DMS153 treated with DMSO at 0.1 percent for 48 hours (cell line): ENCODE results near the gene MTAP.

Source experiments
- DNase-seq: peaks from one replicate; lab custom pipeline; 2025; ENCODE audit not compliant: unreplicated experiment; lab: John Stamatoyannopoulos, UW

The MTAP gene

GRCh38 chr9:21804331-21804730 is 1.9 kb downstream of the MTAP start:
- DNase-seq: no peak

GRCh38 chr9:21804791-21805190 is 2.4 kb downstream of the MTAP start:
- DNase-seq: no peak

GRCh38 chr9:21806644-21807043 is 4.2 kb downstream of the MTAP start:
- no peak for DNase-seq

- DNase-seq: no peak
Observed at GRCh38 chr9:21810388-21810787, 8.0 kb downstream of the MTAP start.

- DNase-seq: no peak
Observed at GRCh38 chr9:21810881-21811280, 8.4 kb downstream of the MTAP start.

GRCh38 chr9:21811914-21812313 is 9.5 kb downstream of the MTAP start:
- DNase-seq: no peak

GRCh38 chr9:21812415-21812814 is 10.0 kb downstream of the MTAP start:
- no peak for DNase-seq

- DNase-seq: peak; percentile 29
Observed at GRCh38 chr9:21812946-21813568, 10.6 kb downstream of the MTAP start.

- DNase-seq: peak; percentile 63
Observed at GRCh38 chr9:21813575-21814473, 11.4 kb downstream of the MTAP start.

GRCh38 chr9:21815643-21816042 is 13.2 kb downstream of the MTAP start:
- no peak for DNase-seq

- DNase-seq: no peak
Observed at GRCh38 chr9:21817176-21817575, 14.7 kb downstream of the MTAP start.

GRCh38 chr9:21825637-21826036 is 23.2 kb downstream of the MTAP start:
- DNase-seq: no peak

- DNase-seq: no peak
Observed at GRCh38 chr9:21828853-21829410, 26.5 kb downstream of the MTAP start.

- no peak for DNase-seq
Observed at GRCh38 chr9:21830589-21830988, 28.2 kb downstream of the MTAP start.

- no peak for DNase-seq
Observed at GRCh38 chr9:21831841-21832509, 29.5 kb downstream of the MTAP start.

GRCh38 chr9:21833090-21833801 is 30.8 kb downstream of the MTAP start:
- DNase-seq: peak; percentile 48

- DNase-seq: no peak
Observed at GRCh38 chr9:21835121-21835520, 32.7 kb downstream of the MTAP start.

GRCh38 chr9:21836437-21837161 is 34.2 kb downstream of the MTAP start:
- DNase-seq: no peak

GRCh38 chr9:21837501-21837900 is 35.1 kb downstream of the MTAP start:
- DNase-seq: no peak

GRCh38 chr9:21840647-21841046 is 38.2 kb downstream of the MTAP start:
- DNase-seq: no peak
